ENCODE results near the gene KRTAP12-3. TPM values are rescaled to one million over a fixed set of nuclear protein-coding genes. Genes with fewer than 3 reads are reported as not detected.

The KRTAP12-3 gene
- total RNA-seq, 1 experiment from 2014 or later: not detected

DNA sequence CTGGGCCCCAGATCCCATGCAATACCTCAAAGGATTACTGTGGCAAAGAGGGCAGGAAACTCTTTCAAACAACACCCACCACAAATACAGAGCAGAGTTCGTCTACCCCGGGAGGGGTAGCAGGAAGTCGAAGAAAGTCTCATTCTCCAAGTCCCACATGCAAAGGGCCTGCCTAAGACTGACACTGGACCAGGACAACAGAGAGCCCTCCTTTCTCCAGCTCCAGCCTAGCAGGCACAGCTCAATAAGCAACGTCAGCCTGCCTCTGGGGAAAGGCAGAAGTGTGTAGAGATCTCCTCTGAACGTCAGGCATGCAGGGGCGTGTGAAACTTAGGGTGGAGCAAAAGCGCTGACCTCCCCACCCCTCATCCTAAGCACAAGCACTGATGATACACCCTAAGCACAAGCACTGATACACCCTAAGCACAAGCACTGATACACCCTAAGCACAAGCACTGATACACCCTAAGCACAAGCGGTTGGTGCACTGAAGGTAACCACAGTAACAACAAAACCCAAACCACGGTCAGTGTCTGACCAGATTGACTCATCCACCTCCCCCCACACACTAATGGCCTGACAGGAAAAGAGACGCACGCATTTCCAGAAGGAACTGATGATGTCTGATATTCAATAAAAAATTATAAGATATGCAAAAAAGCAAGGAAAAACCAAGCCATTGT lies 1.3 kb downstream of the KRTAP12-3 start (continued):
- TF ChIP-seq GRHL2 (CRISPR knock-in tag; IDR thresholded peaks at IDR 0.05; ENCODE audit: insufficient replicate concordance, severe bottlenecking): no peak
- TF ChIP-seq, protein P1, sequence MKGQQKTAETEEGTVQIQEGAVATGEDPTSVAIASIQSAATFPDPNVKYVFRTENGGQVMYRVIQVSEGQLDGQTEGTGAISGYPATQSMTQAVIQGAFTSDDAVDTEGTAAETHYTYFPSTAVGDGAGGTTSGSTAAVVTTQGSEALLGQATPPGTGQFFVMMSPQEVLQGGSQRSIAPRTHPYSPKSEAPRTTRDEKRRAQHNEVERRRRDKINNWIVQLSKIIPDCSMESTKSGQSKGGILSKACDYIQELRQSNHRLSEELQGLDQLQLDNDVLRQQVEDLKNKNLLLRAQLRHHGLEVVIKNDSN (CRISPR knock-in tag; IDR thresholded peaks at IDR 0.05): no peak
- TF ChIP-seq EMX1 (CRISPR knock-in tag; IDR thresholded peaks at IDR 0.05): no peak
- TF ChIP-seq, protein P2, sequence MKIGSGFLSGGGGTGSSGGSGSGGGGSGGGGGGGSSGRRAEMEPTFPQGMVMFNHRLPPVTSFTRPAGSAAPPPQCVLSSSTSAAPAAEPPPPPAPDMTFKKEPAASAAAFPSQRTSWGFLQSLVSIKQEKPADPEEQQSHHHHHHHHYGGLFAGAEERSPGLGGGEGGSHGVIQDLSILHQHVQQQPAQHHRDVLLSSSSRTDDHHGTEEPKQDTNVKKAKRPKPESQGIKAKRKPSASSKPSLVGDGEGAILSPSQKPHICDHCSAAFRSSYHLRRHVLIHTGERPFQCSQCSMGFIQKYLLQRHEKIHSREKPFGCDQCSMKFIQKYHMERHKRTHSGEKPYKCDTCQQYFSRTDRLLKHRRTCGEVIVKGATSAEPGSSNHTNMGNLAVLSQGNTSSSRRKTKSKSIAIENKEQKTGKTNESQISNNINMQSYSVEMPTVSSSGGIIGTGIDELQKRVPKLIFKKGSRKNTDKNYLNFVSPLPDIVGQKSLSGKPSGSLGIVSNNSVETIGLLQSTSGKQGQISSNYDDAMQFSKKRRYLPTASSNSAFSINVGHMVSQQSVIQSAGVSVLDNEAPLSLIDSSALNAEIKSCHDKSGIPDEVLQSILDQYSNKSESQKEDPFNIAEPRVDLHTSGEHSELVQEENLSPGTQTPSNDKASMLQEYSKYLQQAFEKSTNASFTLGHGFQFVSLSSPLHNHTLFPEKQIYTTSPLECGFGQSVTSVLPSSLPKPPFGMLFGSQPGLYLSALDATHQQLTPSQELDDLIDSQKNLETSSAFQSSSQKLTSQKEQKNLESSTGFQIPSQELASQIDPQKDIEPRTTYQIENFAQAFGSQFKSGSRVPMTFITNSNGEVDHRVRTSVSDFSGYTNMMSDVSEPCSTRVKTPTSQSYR (CRISPR knock-in tag; IDR thresholded peaks at IDR 0.05): no peak
- TF ChIP-seq TP53 (CRISPR knock-in tag; IDR thresholded peaks at IDR 0.05): no peak
- TF ChIP-seq, protein P3, sequence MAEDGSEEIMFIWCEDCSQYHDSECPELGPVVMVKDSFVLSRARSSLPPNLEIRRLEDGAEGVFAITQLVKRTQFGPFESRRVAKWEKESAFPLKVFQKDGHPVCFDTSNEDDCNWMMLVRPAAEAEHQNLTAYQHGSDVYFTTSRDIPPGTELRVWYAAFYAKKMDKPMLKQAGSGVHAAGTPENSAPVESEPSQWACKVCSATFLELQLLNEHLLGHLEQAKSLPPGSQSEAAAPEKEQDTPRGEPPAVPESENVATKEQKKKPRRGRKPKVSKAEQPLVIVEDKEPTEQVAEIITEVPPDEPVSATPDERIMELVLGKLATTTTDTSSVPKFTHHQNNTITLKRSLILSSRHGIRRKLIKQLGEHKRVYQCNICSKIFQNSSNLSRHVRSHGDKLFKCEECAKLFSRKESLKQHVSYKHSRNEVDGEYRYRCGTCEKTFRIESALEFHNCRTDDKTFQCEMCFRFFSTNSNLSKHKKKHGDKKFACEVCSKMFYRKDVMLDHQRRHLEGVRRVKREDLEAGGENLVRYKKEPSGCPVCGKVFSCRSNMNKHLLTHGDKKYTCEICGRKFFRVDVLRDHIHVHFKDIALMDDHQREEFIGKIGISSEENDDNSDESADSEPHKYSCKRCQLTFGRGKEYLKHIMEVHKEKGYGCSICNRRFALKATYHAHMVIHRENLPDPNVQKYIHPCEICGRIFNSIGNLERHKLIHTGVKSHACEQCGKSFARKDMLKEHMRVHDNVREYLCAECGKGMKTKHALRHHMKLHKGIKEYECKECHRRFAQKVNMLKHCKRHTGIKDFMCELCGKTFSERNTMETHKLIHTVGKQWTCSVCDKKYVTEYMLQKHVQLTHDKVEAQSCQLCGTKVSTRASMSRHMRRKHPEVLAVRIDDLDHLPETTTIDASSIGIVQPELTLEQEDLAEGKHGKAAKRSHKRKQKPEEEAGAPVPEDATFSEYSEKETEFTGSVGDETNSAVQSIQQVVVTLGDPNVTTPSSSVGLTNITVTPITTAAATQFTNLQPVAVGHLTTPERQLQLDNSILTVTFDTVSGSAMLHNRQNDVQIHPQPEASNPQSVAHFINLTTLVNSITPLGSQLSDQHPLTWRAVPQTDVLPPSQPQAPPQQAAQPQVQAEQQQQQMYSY (CRISPR knock-in tag; IDR thresholded peaks at IDR 0.05): no peak
- TF ChIP-seq JUN (CRISPR knock-in tag; IDR thresholded peaks at IDR 0.05): no peak
- TF ChIP-seq, protein P4, sequence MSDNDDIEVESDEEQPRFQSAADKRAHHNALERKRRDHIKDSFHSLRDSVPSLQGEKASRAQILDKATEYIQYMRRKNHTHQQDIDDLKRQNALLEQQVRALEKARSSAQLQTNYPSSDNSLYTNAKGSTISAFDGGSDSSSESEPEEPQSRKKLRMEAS (CRISPR knock-in tag; IDR thresholded peaks at IDR 0.05): no peak
- no peak for TF ChIP-seq ZNF396 (CRISPR knock-in tag; IDR thresholded peaks at IDR 0.05; ENCODE audit: borderline replicate concordance)
- TF ChIP-seq, protein P5, sequence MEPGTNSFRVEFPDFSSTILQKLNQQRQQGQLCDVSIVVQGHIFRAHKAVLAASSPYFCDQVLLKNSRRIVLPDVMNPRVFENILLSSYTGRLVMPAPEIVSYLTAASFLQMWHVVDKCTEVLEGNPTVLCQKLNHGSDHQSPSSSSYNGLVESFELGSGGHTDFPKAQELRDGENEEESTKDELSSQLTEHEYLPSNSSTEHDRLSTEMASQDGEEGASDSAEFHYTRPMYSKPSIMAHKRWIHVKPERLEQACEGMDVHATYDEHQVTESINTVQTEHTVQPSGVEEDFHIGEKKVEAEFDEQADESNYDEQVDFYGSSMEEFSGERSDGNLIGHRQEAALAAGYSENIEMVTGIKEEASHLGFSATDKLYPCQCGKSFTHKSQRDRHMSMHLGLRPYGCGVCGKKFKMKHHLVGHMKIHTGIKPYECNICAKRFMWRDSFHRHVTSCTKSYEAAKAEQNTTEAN (CRISPR knock-in tag; IDR thresholded peaks at IDR 0.05): no peak
- no peak for TF ChIP-seq TCF7 (CRISPR knock-in tag; IDR thresholded peaks at IDR 0.05; ENCODE audit: low read depth)
- TF ChIP-seq, protein P6, sequence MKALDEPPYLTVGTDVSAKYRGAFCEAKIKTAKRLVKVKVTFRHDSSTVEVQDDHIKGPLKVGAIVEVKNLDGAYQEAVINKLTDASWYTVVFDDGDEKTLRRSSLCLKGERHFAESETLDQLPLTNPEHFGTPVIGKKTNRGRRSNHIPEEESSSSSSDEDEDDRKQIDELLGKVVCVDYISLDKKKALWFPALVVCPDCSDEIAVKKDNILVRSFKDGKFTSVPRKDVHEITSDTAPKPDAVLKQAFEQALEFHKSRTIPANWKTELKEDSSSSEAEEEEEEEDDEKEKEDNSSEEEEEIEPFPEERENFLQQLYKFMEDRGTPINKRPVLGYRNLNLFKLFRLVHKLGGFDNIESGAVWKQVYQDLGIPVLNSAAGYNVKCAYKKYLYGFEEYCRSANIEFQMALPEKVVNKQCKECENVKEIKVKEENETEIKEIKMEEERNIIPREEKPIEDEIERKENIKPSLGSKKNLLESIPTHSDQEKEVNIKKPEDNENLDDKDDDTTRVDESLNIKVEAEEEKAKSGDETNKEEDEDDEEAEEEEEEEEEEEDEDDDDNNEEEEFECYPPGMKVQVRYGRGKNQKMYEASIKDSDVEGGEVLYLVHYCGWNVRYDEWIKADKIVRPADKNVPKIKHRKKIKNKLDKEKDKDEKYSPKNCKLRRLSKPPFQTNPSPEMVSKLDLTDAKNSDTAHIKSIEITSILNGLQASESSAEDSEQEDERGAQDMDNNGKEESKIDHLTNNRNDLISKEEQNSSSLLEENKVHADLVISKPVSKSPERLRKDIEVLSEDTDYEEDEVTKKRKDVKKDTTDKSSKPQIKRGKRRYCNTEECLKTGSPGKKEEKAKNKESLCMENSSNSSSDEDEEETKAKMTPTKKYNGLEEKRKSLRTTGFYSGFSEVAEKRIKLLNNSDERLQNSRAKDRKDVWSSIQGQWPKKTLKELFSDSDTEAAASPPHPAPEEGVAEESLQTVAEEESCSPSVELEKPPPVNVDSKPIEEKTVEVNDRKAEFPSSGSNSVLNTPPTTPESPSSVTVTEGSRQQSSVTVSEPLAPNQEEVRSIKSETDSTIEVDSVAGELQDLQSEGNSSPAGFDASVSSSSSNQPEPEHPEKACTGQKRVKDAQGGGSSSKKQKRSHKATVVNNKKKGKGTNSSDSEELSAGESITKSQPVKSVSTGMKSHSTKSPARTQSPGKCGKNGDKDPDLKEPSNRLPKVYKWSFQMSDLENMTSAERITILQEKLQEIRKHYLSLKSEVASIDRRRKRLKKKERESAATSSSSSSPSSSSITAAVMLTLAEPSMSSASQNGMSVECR (CRISPR knock-in tag; IDR thresholded peaks at IDR 0.05; ENCODE audit: borderline replicate concordance): no peak
- no peak for TF ChIP-seq ATF1 (CRISPR knock-in tag; IDR thresholded peaks at IDR 0.05)
- TF ChIP-seq TEAD4 (CRISPR knock-in tag; IDR thresholded peaks at IDR 0.05): no peak
- TF ChIP-seq, protein P7, sequence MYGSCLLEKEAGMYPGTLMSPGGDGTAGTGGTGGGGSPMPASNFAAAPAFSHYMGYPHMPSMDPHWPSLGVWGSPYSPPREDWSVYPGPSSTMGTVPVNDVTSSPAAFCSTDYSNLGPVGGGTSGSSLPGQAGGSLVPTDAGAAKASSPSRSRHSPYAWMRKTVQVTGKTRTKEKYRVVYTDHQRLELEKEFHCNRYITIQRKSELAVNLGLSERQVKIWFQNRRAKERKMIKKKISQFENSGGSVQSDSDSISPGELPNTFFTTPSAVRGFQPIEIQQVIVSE (CRISPR knock-in tag; IDR thresholded peaks at IDR 0.05; ENCODE audit: borderline replicate concordance): no peak

Measured in WTC11 (cell line).